Naive thymus-derived CD8-positive, alpha-beta T cell (primary cell): ENCODE data around the gene NHSL2. TPM values are rescaled to one million over a fixed set of nuclear protein-coding genes. Genes with fewer than 3 reads are reported as not detected.

Experiments
- ATAC-seq, 2 donors: fragments of 150-1000 bp; cut with Tn5 transposase in 1 of 2; sonication (Bioruptor Pico), chemical (Tn5 transposase) in 1 of 2; 1 replicate in 1 of 2; 2 replicates in 1 of 2; pipeline ENCODE4 v1.10.0; 2021; ENCODE audit warnings: mild to moderate bottlenecking in 2 of 2, moderate library complexity in 2 of 2
- POLR2A ChIA-PET: fragments of 350-600 bp; sonication (Branson Sonifier 250); formaldehyde crosslinking; loops from one replicate; lab custom pipeline; 2021; ENCODE audit warnings: antibody characterized with exemption; lab: Charles Lee
- DNase-seq, 10 donors: peaks; one replicate each; pipeline versions ENCODE4 v3.0.0 to v3.0.0-alpha.2; 2020 to 2022
- H3K27ac Mint-ChIP-seq, 10 donors: one replicate each; pipeline ENCODE4 v1.8.0; 2020 to 2022; ENCODE audit warnings: mild to moderate bottlenecking in 10 of 10, mixed read lengths in 10 of 10, moderate library complexity in 4 of 10, inconsistent platforms in 1 of 10
- H3K27me3 Mint-ChIP-seq, 5 donors: one replicate each; pipeline ENCODE4 v1.8.0; 2021 to 2022; ENCODE audit warnings: mixed read lengths in 5 of 5
- H3K36me3 Mint-ChIP-seq, 3 donors: one replicate each; pipeline ENCODE4 v1.8.0; 2020 to 2022; ENCODE audit warnings: mixed read lengths in 3 of 3, mild to moderate bottlenecking in 2 of 3, inconsistent platforms in 1 of 3
- H3K4me1 Mint-ChIP-seq, 4 donors: one replicate each; pipeline ENCODE4 v1.8.0; 2021 to 2022; ENCODE audit warnings: mixed read lengths in 4 of 4
- H3K4me3 Mint-ChIP-seq, 10 donors: one replicate each; pipeline ENCODE4 v1.8.0; 2020 to 2022; ENCODE audit warnings: mild to moderate bottlenecking in 10 of 10, mixed read lengths in 10 of 10, moderate library complexity in 6 of 10, inconsistent platforms in 1 of 10
- H3K9me3 Mint-ChIP-seq, 9 donors: one replicate each; pipeline ENCODE4 v1.8.0; 2020 to 2022; ENCODE audit warnings: mixed read lengths in 9 of 9, mild to moderate bottlenecking in 3 of 9, inconsistent platforms in 1 of 9, moderate library complexity in 1 of 9
- polyA plus RNA-seq, 3 donors: library from polyadenylated mRNA; unstranded; fragments of 300-500 nt; fragmentation: Illumina TruSeq; gene quantifications; one replicate each; pipeline ENCODE4 v1.2.3, GENCODE V29; 2021
- total RNA-seq, 8 experiments: library from RNA in 2 of 8; stranded (reverse) in 2 of 8; gene quantifications; one replicate each; pipeline ENCODE4 v1.2.3 and lab custom pipeline; 2021 to 2026

NHSL2 gene
- total and polyA plus RNA-seq, 5 experiments from 2014 or later: 0.09 to 2.6 (median 0.52) TPM

- no peaks in the 10 kb centered on the region for H3K9me3 Mint-ChIP-seq
- POLR2A ChIA-PET: no interaction called here
- ATAC-seq: no peak
- peaks cover 5 to 22% (median 10%) of the 10 kb centered on the region in 5 donors for H3K27me3 Mint-ChIP-seq
- H3K4me1 Mint-ChIP-seq: peaks cover 0 to 2% (median 0%) of the 10 kb centered on the region in 4 donors
- no peak overlapping the region for H3K27ac Mint-ChIP-seq
- no peaks in the 10 kb centered on the region for H3K36me3 Mint-ChIP-seq
- no peak overlapping the region for H3K4me3 Mint-ChIP-seq
- DNase-seq: no peak
These were observed 19.7 kb downstream of the NHSL2 start for GRCh38 chrX:71930298-71930697.

GRCh38 chrX:71935476-71935875 lies 24.8 kb downstream of the NHSL2 start:
- no peak overlapping the region for H3K4me3 Mint-ChIP-seq
- POLR2A ChIA-PET: no interaction called here
- H3K27ac Mint-ChIP-seq: no peak overlapping the region
- H3K9me3 Mint-ChIP-seq: no peaks in the 10 kb centered on the region
- H3K36me3 Mint-ChIP-seq: no peaks in the 10 kb centered on the region
- peaks cover 5 to 22% (median 12%) of the 10 kb centered on the region in 5 donors for H3K27me3 Mint-ChIP-seq
- H3K4me1 Mint-ChIP-seq: peaks cover 0 to 3% (median 0%) of the 10 kb centered on the region in 4 donors
- ATAC-seq (no peak), DNase-seq (no peak)

- Mint-ChIP-seq H3K36me3 (no peaks in the 10 kb centered on the region), H3K4me3 (no peak overlapping the region), H3K27me3 (peaks cover 5 to 22% (median 12%) of the 10 kb centered on the region in 5 donors), H3K9me3 (no peaks in the 10 kb centered on the region), H3K4me1 (peaks cover 0 to 3% (median 0%) of the 10 kb centered on the region in 4 donors), H3K27ac (no peak overlapping the region)
- DNase-seq: no peak
- POLR2A ChIA-PET: no interaction called here
- ATAC-seq: no peak
These were observed 26.0 kb downstream of the NHSL2 start for GRCh38 chrX:71936632-71937031.

GRCh38 chrX:71938371-71938770 lies 27.7 kb downstream of the NHSL2 start:
- ATAC-seq: no peak
- H3K4me1 Mint-ChIP-seq: peaks cover 0 to 3% (median 0%) of the 10 kb centered on the region in 4 donors
- peaks cover 2 to 12% (median 8%) of the 10 kb centered on the region in 5 donors for H3K27me3 Mint-ChIP-seq
- no peak overlapping the region for H3K4me3 Mint-ChIP-seq
- H3K9me3 Mint-ChIP-seq: no peaks in the 10 kb centered on the region
- DNase-seq: no peak
- H3K27ac Mint-ChIP-seq: no peak overlapping the region
- POLR2A ChIA-PET: no interaction called here
- H3K36me3 Mint-ChIP-seq: no peaks in the 10 kb centered on the region

GRCh38 chrX:71941145-71941544 lies 30.5 kb downstream of the NHSL2 start:
- H3K36me3 Mint-ChIP-seq: no peaks in the 10 kb centered on the region

GRCh38 chrX:71941776-71942175 lies 31.1 kb downstream of the NHSL2 start:
- no peaks in the 10 kb centered on the region for H3K9me3 Mint-ChIP-seq
- no peak overlapping the region for H3K27ac Mint-ChIP-seq
- H3K27me3 Mint-ChIP-seq: peaks cover 0 to 4% (median 0%) of the 10 kb centered on the region in 5 donors
- no peaks in the 10 kb centered on the region for H3K36me3 Mint-ChIP-seq
- H3K4me3 Mint-ChIP-seq: no peak overlapping the region
- POLR2A ChIA-PET: no interaction called here
- DNase-seq (no peak), ATAC-seq (no peak)
- H3K4me1 Mint-ChIP-seq: no peaks in the 10 kb centered on the region

More at GRCh38 chrX:71941145-71941544, 30.5 kb downstream of the NHSL2 start:
- Mint-ChIP-seq H3K27ac (no peak overlapping the region), H3K27me3 (peaks cover 0 to 7% (median 0%) of the 10 kb centered on the region in 5 donors), H3K4me3 (no peak overlapping the region), H3K9me3 (no peaks in the 10 kb centered on the region), H3K4me1 (peaks cover 0 to 1% (median 0%) of the 10 kb centered on the region in 4 donors)
- POLR2A ChIA-PET: no interaction called here
- DNase-seq (no peak), ATAC-seq (no peak)

- no peak for DNase-seq
- peaks cover 0 to 2% (median 0%) of the 10 kb centered on the region in 3 donors for H3K36me3 Mint-ChIP-seq
- H3K9me3 Mint-ChIP-seq: no peaks in the 10 kb centered on the region
- H3K4me1 Mint-ChIP-seq: no peaks in the 10 kb centered on the region
- H3K27me3 Mint-ChIP-seq: peaks cover 0 to 4% (median 0%) of the 10 kb centered on the region in 5 donors
- no peak overlapping the region for H3K4me3 Mint-ChIP-seq
- POLR2A ChIA-PET: no interaction called here
- H3K27ac Mint-ChIP-seq: no peak overlapping the region
- ATAC-seq: no peak
These were observed 33.7 kb downstream of the NHSL2 start for GRCh38 chrX:71944369-71944768.

- POLR2A ChIA-PET: no interaction called here
- Mint-ChIP-seq H3K4me3 (no peak overlapping the region), H3K27ac (no peak overlapping the region), H3K4me1 (no peaks in the 10 kb centered on the region), H3K27me3 (peaks cover 0 to 4% (median 0%) of the 10 kb centered on the region in 5 donors), H3K36me3 (peaks cover 0 to 2% (median 0%) of the 10 kb centered on the region in 3 donors), H3K9me3 (no peaks in the 10 kb centered on the region)
- DNase-seq: no peak
- ATAC-seq: no peak
These were observed 34.7 kb downstream of the NHSL2 start for GRCh38 chrX:71945237-71945805.

GRCh38 chrX:71949363-71949762 lies 38.7 kb downstream of the NHSL2 start:
- Mint-ChIP-seq H3K27me3 (peaks cover 0 to 3% (median 0%) of the 10 kb centered on the region in 5 donors), H3K36me3 (peaks cover 0 to 2% (median 0%) of the 10 kb centered on the region in 3 donors), H3K9me3 (no peaks in the 10 kb centered on the region), H3K4me3 (no peak overlapping the region), H3K4me1 (no peaks in the 10 kb centered on the region), H3K27ac (peak overlapping the region in 1 of 10 donors; percentile 73)
- POLR2A ChIA-PET: no interaction called here
- no peak for DNase-seq
- no peak for ATAC-seq

- Mint-ChIP-seq H3K36me3 (peaks cover 0 to 2% (median 0%) of the 10 kb centered on the region in 3 donors), H3K27me3 (peaks cover 0 to 3% (median 0%) of the 10 kb centered on the region in 5 donors)
- ATAC-seq: no peak
These were observed 39.3 kb downstream of the NHSL2 start for GRCh38 chrX:71949844-71950445.

GRCh38 chrX:71953391-71953790 lies 42.7 kb downstream of the NHSL2 start:
- peaks cover 0 to 3% (median 0%) of the 10 kb centered on the region in 5 donors for H3K27me3 Mint-ChIP-seq
- POLR2A ChIA-PET: interaction anchor here (0.6 kb wide), 1 partner anchor 27 kb away, joined by 3 read pairs; no protein-coding TSS in a partner anchor
- H3K36me3 Mint-ChIP-seq: no peaks in the 10 kb centered on the region
- H3K4me1 Mint-ChIP-seq: peaks cover 0 to 2% (median 0%) of the 10 kb centered on the region in 4 donors
- H3K27ac Mint-ChIP-seq: no peak overlapping the region
- H3K9me3 Mint-ChIP-seq: no peaks in the 10 kb centered on the region
- H3K4me3 Mint-ChIP-seq: no peak overlapping the region
- no peak for ATAC-seq
- DNase-seq: no peak

More at GRCh38 chrX:71949844-71950445, 39.3 kb downstream of the NHSL2 start:
- no peak for DNase-seq
- Mint-ChIP-seq H3K27ac (no peak overlapping the region), H3K4me3 (peak overlapping the region in 1 of 10 donors; percentile 8), H3K4me1 (no peaks in the 10 kb centered on the region), H3K9me3 (no peaks in the 10 kb centered on the region)
- POLR2A ChIA-PET: no interaction called here

GRCh38 chrX:71953946-71954345 lies 43.3 kb downstream of the NHSL2 start:
- Mint-ChIP-seq H3K4me1 (peaks cover 0 to 2% (median 0%) of the 10 kb centered on the region in 4 donors), H3K36me3 (no peaks in the 10 kb centered on the region), H3K27me3 (peaks cover 0 to 3% (median 0%) of the 10 kb centered on the region in 5 donors), H3K4me3 (no peak overlapping the region), H3K9me3 (no peaks in the 10 kb centered on the region), H3K27ac (no peak overlapping the region)
- no peak for DNase-seq
- ATAC-seq: no peak
- POLR2A ChIA-PET: no interaction called here

GRCh38 chrX:71954458-71954857 lies 43.8 kb downstream of the NHSL2 start:
- Mint-ChIP-seq H3K9me3 (no peaks in the 10 kb centered on the region), H3K27ac (no peak overlapping the region), H3K36me3 (no peaks in the 10 kb centered on the region), H3K4me1 (peaks cover 0 to 2% (median 0%) of the 10 kb centered on the region in 4 donors), H3K27me3 (peaks cover 0 to 3% (median 0%) of the 10 kb centered on the region in 5 donors), H3K4me3 (no peak overlapping the region)
- ATAC-seq (no peak), DNase-seq (no peak)
- POLR2A ChIA-PET: no interaction called here
